Duodenal mucosa (tissue), 2 donors: ENCODE results near the gene MAML1.
A peak's percentile ranks its signal among the peaks of the same experiment; 100 is the strongest.

ENCODE experiments used
- H3K27ac ChIP-seq: one replicate; pipeline ENCODE4 v1.7.0; 2013; ENCODE audit warnings: low read depth, low read length
- H3K27me3 ChIP-seq, 2 donors: one replicate each; pipeline ENCODE4 v1.7.0; 2013; ENCODE audit warnings: low read length in 2 of 2, control low read depth in 1 of 2; ENCODE audit not compliant: insufficient read depth in 2 of 2, control insufficient read depth in 1 of 2
- H3K36me3 ChIP-seq, 2 donors: one replicate each; pipeline ENCODE4 v1.7.0; 2013; ENCODE audit warnings: low read length in 2 of 2, control low read depth in 1 of 2; ENCODE audit not compliant: insufficient read depth in 2 of 2, control insufficient read depth in 1 of 2
- H3K4me1 ChIP-seq, 2 donors: one replicate each; pipeline ENCODE4 v1.7.0; 2013; ENCODE audit warnings: low read length in 2 of 2, control low read depth in 1 of 2; ENCODE audit not compliant: insufficient read depth in 2 of 2, control insufficient read depth in 1 of 2
- H3K4me3 ChIP-seq, 2 donors: one replicate each; pipeline ENCODE4 v1.7.0; 2013; ENCODE audit warnings: low read length in 2 of 2, low read depth in 1 of 2
- H3K9ac ChIP-seq, 2 donors: one replicate each; pipeline ENCODE4 v1.7.0; 2013; ENCODE audit warnings: low read length in 2 of 2, low read depth in 1 of 2
- H3K9me3 ChIP-seq, 2 donors: one replicate each; pipeline ENCODE4 v1.7.0; 2013; ENCODE audit warnings: low read length in 2 of 2, control low read depth in 1 of 2; ENCODE audit not compliant: control insufficient read depth in 1 of 2

MAML1 gene

DNA sequence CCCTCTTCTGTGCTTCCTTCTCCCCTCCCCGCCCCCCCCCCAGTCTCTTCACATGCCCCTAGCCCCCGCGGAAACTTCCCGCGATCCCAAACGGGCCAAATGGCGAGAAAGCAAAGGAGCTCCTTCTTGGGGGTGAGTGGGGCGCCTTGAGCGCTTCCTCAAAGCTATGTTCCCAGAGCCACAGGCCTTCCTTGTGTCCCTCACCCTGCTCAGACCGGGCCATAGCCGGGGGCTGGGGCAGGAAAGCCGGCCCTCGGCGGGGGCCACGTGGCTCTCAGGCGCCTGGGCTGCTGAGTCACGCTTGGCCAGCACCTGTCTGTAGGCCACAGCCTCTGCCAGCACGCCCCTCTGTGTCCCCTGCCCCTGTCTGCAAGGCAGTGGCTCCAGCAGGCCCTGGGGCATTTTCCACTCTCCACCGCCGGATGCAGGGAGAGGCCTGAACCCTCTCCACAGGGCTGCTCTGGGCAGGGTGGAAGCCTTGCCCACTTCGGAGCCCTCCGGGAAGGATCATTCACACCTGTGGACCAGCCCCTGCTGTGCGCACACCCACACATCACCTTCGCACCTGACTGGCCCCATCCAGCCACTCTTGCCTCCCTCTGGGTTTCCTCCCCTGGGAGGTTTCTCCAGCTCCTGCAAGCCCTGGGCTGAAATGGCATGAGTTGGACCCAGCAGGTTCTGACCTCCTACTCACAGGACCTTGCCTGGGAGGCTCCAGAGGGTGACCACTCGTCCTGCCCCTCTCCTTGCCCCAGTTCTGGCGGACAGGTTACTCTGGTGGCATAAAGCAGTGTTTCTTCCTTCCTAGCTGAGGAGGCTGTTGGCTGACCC lies 86.9 kb downstream of the MAML1 start:
- H3K9me3 ChIP-seq, result no peaks in the 10 kb centered on the region
- H3K9ac ChIP-seq, result peak overlapping the region; percentile 93 to 98
- H3K36me3 ChIP-seq, result peaks cover 21 to 22% of the 10 kb centered on the region in 2 donors
- H3K4me1 ChIP-seq, result peaks cover 41 to 59% of the 10 kb centered on the region in 2 donors
- H3K27ac ChIP-seq, result peak overlapping the region; percentile 99
- no peaks in the 10 kb centered on the region for H3K27me3 ChIP-seq
- peak overlapping the region; percentile 74 to 88 for H3K4me3 ChIP-seq

DNA sequence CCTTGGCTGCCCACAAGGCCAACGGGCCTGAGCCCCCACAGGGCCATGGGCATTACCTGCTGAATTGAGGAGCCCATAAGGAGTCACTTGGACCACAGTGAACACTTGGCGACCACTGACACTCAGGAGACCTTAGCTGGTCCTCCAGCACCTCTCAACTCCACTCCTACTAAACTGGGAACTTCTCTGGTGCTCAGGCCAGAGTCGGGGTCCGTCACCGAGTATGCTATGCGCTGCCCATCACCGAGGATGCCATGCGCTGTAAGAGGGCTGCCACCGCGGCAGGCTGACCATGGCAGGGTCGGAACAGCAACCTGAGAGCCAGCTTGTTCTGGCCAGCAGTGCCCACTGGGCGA lies 87.5 kb downstream of the MAML1 start:
- Histone ChIP-seq H3K4me1 (peaks cover 47 to 65% of the 10 kb centered on the region in 2 donors), H3K9me3 (no peaks in the 10 kb centered on the region), H3K27ac (peak overlapping the region; percentile 99), H3K36me3 (peaks cover 27 to 28% of the 10 kb centered on the region in 2 donors), H3K9ac (peak overlapping the region; percentile 93 to 98), H3K4me3 (peak overlapping the region; percentile 74 to 88), H3K27me3 (no peaks in the 10 kb centered on the region)

DNA sequence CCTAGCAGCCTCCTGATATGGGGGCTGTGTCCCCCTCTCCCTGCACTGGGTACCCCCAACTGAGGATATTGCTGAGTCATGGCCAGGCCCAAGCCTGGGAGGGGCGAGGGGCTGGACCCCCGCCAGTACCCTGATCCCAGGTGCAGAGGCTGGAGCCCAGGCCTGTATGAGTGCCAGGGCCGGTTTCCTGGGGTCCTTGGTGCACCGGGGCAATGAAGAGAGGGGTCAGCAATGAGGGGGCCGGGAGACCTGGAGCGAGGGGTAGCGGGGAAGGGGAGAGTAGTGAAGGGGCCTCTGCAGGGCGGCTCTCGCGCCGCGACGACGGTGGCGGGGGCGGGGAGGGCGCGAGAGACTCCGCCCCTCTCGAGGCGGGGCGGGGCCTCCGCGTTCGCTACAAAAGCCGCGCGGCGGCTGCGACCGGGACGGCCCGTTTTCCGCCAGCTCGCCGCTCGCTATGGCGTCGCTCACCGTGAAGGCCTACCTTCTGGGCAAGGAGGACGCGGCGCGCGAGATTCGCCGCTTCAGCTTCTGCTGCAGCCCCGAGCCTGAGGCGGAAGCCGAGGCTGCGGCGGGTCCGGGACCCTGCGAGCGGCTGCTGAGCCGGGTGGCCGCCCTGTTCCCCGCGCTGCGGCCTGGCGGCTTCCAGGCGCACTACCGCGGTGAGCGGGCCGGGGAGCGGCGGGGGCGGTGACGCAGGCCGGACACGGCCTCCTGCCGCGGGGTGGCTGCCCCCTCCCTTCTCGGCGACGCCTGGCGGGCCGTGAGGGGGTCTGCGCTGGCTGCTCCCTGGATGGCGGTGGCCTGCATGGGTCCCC lies 88.1 kb downstream of the MAML1 start, which contains the start of gene SQSTM1:
Gene SQSTM1, plus strand, starts transcription at position 423 of the 815 bp plus-strand sequence. Its CDS starts 32 bp downstream, at position 455.
- Histone ChIP-seq H3K27me3 (no peaks in the 10 kb centered on the region), H3K9ac (peak within 1 kb of the TSS; percentile 93 to 98), H3K27ac (peak within 1 kb of the TSS; percentile 99), H3K9me3 (no peaks in the 10 kb centered on the region), H3K4me1 (peaks cover 53 to 70% of the 10 kb centered on the region in 2 donors), H3K4me3 (peak within 1 kb of the TSS; percentile 88 to 93), H3K36me3 (peaks cover 33 to 34% of the 10 kb centered on the region in 2 donors)

DNA sequence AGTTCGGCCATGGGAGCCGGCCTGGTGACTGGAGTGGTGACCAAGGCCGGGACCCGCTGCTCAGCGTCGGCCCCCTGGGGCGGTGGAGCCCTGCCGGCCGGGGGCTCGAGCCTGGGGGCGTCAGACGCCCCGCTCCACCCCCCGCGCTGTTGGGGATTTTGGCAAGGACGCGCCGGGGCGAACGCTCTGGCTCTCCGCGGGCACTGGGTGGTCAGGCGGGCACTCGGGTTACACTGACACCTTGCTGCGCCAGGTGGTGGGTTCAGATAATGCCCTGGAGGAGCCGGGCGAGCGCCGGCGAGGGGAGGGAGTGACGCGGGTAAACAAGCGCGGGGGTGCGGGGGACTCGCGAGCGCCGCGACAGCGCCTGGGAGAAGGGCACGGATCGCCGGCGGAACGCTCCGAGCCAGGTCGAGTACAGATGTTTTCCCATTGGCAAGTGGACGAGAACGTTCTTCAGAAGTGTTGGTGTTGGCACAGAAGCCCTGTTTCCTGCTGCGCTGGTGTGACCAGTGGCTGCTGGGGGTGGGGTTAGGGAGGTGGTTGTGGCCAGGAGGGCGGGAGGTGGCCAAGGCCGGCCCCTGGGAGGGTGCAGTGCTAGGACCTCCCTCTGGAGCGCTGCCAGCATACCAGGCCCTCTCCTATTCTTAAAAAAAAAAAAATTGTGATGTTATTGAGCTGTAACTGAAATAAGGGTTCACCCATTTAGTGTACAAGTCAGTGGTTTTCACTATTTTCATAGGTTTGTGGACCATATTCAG lies 88.9 kb downstream of the MAML1 start:
- Histone ChIP-seq H3K4me3 (peak overlapping the region; percentile 88 to 93), H3K27ac (peak overlapping the region; percentile 99), H3K4me1 (peaks cover 55 to 77% of the 10 kb centered on the region in 2 donors), H3K27me3 (no peaks in the 10 kb centered on the region), H3K9me3 (no peaks in the 10 kb centered on the region), H3K36me3 (peaks cover 36 to 39% of the 10 kb centered on the region in 2 donors), H3K9ac (peak overlapping the region; percentile 93 to 98)

DNA sequence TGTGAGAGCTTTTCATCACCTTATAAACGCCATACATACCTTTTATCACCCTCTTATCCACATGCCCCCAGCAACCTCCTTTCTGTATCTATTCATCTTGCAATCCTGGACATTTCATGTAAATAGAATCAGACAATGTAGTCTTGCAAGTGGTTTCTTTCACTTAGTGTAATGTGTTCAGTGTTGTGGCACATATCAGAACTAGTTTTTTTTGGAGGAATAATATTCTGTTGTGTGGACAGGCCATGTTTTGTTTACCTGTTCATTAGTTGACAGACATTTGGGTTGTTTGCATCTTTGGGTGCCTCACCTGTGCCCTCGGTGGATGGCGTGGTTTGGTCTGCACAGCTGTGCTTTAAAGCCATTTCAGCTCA lies 89.4 kb downstream of the MAML1 start:
- Histone ChIP-seq H3K4me1 (peaks cover 60 to 82% of the 10 kb centered on the region in 2 donors), H3K4me3 (peak overlapping the region; percentile 88 to 93)

DNA sequence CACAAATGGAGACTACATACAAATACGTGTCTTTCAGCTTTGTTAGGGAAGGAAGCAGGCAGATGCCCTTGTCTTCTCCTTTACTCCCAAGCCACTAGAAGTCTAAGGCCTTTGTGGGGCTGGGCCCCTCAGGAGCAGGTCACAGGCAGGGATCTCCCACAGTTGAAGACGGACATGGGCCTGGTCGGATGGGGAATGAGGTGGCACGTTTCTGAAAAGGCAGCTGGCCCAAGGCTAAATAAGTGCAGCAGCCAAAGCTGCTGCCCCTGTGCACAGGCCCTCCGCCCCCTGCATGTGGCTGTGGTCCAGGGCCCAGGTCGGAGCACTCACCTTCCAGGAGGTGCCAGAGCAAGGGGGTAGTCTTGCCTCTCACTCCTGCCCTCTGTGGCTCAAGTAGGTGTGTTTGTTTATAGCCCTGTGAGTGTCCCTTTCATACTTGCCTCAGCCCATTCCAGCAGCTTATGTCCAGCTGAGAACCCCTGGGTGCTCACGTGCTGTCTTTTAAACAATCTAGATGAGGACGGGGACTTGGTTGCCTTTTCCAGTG lies 89.9 kb downstream of the MAML1 start:
- H3K36me3 ChIP-seq, result peaks cover 41 to 49% of the 10 kb centered on the region in 2 donors
- H3K27ac ChIP-seq, result no peak overlapping the region
- H3K9ac ChIP-seq, result peak overlapping the region; percentile 18 to 98
- H3K4me3 ChIP-seq, result peak overlapping the region; percentile 88 to 93
- no peaks in the 10 kb centered on the region for H3K27me3 ChIP-seq
- no peaks in the 10 kb centered on the region for H3K9me3 ChIP-seq
- H3K4me1 ChIP-seq, result peaks cover 64 to 83% of the 10 kb centered on the region in 2 donors

More for the DNA sequence above, 89.4 kb downstream of the MAML1 start:
- Histone ChIP-seq H3K27ac (no peak overlapping the region), H3K36me3 (peaks cover 39 to 45% of the 10 kb centered on the region in 2 donors), H3K9ac (peak overlapping the region; percentile 18 to 98), H3K27me3 (no peaks in the 10 kb centered on the region), H3K9me3 (no peaks in the 10 kb centered on the region)

DNA sequence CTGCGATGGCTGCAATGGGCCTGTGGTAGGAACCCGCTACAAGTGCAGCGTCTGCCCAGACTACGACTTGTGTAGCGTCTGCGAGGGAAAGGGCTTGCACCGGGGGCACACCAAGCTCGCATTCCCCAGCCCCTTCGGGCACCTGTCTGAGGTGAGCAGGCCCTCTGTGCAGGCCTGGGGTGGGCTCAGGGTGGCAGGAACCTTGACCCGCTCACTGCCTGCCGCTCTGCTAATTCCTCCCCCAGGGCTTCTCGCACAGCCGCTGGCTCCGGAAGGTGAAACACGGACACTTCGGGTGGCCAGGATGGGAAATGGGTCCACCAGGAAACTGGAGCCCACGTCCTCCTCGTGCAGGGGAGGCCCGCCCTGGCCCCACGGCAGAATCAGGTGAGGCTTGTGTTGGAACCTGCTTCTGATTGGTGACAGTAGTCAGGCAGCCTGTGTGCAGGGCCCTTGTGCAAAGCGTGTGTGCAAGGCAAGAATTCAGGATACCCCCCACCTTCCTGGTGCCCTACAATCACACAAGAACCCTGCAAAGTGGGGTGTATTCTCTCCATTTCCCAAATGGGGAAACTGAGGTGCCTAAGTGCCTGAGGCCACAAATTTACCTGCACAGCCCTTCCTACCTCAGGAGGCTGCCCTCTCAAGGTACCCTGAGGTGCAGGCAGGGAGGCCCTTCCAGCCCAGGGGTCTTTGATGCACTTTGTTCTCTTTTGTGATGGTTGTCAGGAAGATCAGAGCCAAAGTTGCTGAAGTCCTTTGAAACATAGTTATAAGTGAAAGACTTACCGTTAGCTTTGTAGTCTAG lies 91.5 kb downstream of the MAML1 start:
- Histone ChIP-seq H3K9ac (peak overlapping the region in 1 of 2 donors; percentile 33), H3K27me3 (no peaks in the 10 kb centered on the region), H3K36me3 (peaks cover 46 to 63% of the 10 kb centered on the region in 2 donors), H3K4me3 (no peak overlapping the region), H3K4me1 (peaks cover 61 to 75% of the 10 kb centered on the region in 2 donors), H3K9me3 (no peaks in the 10 kb centered on the region), H3K27ac (no peak overlapping the region)

DNA sequence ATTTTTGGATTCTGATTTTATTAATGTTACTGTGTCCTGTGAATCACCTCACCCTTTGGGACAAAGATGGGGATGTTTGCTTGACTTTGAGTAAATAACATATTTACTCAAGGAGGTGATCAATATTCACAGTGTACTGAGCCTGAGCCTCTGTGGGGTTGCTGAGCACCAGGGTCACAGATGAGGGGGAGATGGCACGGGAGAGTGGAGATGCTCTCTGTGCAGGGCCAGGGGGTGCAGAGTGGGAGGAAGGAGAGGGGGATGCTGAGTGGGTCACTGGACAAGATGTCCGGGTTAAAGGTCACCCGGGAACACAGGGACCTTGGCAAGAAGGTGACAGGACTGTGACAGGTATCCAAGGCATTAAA lies 92.1 kb downstream of the MAML1 start:
- Histone ChIP-seq H3K9ac (peak overlapping the region in 1 of 2 donors; percentile 33), H3K4me3 (peak overlapping the region in 1 of 2 donors; percentile 25), H3K4me1 (peaks cover 56 to 69% of the 10 kb centered on the region in 2 donors), H3K9me3 (no peaks in the 10 kb centered on the region), H3K36me3 (peaks cover 51 to 69% of the 10 kb centered on the region in 2 donors), H3K27me3 (no peaks in the 10 kb centered on the region), H3K27ac (no peak overlapping the region)

DNA sequence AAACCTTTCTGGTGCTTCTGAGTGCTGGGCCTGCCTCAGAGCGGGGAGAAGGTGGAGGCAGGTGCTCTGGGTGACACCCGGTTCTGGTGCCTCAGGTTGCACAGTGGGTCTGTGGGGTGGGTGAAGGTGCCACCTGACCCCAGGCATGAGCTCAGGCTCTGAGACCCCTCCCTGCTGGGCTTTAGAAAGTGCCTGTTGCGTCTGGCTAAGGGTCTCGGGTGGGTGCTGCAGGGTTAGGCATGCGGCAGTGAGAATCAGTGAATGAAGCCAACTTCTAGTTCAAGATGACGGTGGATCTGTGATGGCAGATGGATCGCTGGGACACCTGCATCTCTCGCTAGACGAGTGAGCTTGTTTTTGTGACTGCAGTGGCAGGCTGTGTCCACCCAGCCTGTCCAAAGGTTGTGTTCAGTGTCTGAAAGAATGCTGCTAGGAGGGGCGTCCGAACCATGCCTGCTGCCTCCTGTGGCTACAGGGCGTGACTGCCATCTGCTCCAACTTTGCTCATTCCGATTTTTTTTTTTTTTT lies 93.1 kb downstream of the MAML1 start:
- H3K27ac ChIP-seq, result no peak overlapping the region
- H3K9me3 ChIP-seq, result no peaks in the 10 kb centered on the region
- H3K27me3 ChIP-seq, result no peaks in the 10 kb centered on the region
- peaks cover 58 to 79% of the 10 kb centered on the region in 2 donors for H3K36me3 ChIP-seq
- no peak overlapping the region for H3K9ac ChIP-seq
- H3K4me3 ChIP-seq, result peak overlapping the region in 1 of 2 donors; percentile 25
- H3K4me1 ChIP-seq, result peaks cover 48 to 62% of the 10 kb centered on the region in 2 donors
